Effector CD4-positive, alpha-beta T cell (primary cell): ENCODE data around the gene RGS7BP.

Experiments used
- DNase-seq: peaks from one replicate; pipeline ENCODE4 v3.0.0-alpha.2; 2020

Gene RGS7BP

GRCh38 chr5:64566310-64566916 lies 60.6 kb downstream of the RGS7BP start:
- no peak for DNase-seq

GRCh38 chr5:64569858-64570257 lies 64.0 kb downstream of the RGS7BP start:
- no peak for DNase-seq

- DNase-seq = no peak
Measured at GRCh38 chr5:64570395-64570996, 64.7 kb downstream of the RGS7BP start.

GRCh38 chr5:64575561-64575960 lies 69.7 kb downstream of the RGS7BP start:
- no peak for DNase-seq

- no peak for DNase-seq
Measured at GRCh38 chr5:64576250-64576649, 70.4 kb downstream of the RGS7BP start.

GRCh38 chr5:64585646-64586045 lies 79.8 kb downstream of the RGS7BP start:
- DNase-seq = no peak

- no peak for DNase-seq
Measured at GRCh38 chr5:64587370-64587769, 81.6 kb downstream of the RGS7BP start.

GRCh38 chr5:64592730-64593341 lies 87.0 kb downstream of the RGS7BP start:
- no peak for DNase-seq

- no peak for DNase-seq
Measured at GRCh38 chr5:64594025-64594424, 88.2 kb downstream of the RGS7BP start.

GRCh38 chr5:64594601-64595000 lies 88.8 kb downstream of the RGS7BP start:
- DNase-seq = no peak

- no peak for DNase-seq
Measured at GRCh38 chr5:64595031-64595855, 89.4 kb downstream of the RGS7BP start.

- DNase-seq = no peak
Measured at GRCh38 chr5:64599226-64599625, 93.4 kb downstream of the RGS7BP start.

- no peak for DNase-seq
Measured at GRCh38 chr5:64603676-64604075, 97.9 kb downstream of the RGS7BP start.

- DNase-seq = no peak
Measured at GRCh38 chr5:64606926-64607325, 101.1 kb downstream of the RGS7BP start.

- DNase-seq = no peak
Measured at GRCh38 chr5:64612344-64612961, 106.6 kb downstream of the RGS7BP start.

- DNase-seq = no peak
Measured at GRCh38 chr5:64615895-64616294, 110.1 kb downstream of the RGS7BP start.

- DNase-seq = no peak
Measured at GRCh38 chr5:64619609-64620008, 113.8 kb downstream of the RGS7BP start.

GRCh38 chr5:64622991-64623390 lies 117.2 kb downstream of the RGS7BP start:
- no peak for DNase-seq

GRCh38 chr5:64625678-64626077 lies 119.9 kb downstream of the RGS7BP start:
- no peak for DNase-seq

- no peak for DNase-seq
Measured at GRCh38 chr5:64628901-64629300, 123.1 kb downstream of the RGS7BP start.

GRCh38 chr5:64629841-64630240 lies 124.0 kb downstream of the RGS7BP start:
- no peak for DNase-seq

GRCh38 chr5:64632251-64632650 lies 126.4 kb downstream of the RGS7BP start:
- no peak for DNase-seq
